HS-5 (cell line): Measurements from ENCODE around the gene MEF2A.
"Not testable (repeated sequence)": the region's sequence is repeated elsewhere in the genome, so short reads cannot be mapped to it uniquely, and the experiment has no call there.

Source experiments
- DNase-seq: peaks from one replicate; pipeline ENCODE4 v3.0.0-alpha.2; 2012; ENCODE audit warnings: low read depth

Gene MEF2A

GRCh38 chr15:99565299-99566156 lies at the start of gene MEF2A:
TSS of gene MEF2A (plus strand) at chr15:99565984. CDS start at chr15:99633120, 67,136 bp downstream.
- peak; percentile 75 for DNase-seq

DNA sequence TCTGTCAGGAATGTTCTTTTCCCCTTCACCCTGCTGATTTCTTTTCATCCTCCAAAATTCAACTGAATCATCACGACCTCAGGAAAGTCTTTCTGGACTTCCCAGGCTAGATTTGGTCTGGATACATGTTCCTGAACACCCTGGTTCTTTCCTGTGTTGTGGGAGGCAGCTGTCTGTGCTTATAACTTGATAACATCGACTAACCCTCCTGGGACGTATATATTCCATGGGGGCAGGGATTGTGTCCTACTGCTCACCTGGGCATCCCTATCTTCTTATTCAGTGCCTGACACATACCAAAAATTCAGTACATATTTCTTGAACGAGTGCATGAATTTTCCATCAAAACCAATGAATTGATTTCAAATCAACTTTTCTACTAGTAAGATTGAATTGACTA lies 47.6 kb upstream of the MEF2A start:
- no peak for DNase-seq

DNA sequence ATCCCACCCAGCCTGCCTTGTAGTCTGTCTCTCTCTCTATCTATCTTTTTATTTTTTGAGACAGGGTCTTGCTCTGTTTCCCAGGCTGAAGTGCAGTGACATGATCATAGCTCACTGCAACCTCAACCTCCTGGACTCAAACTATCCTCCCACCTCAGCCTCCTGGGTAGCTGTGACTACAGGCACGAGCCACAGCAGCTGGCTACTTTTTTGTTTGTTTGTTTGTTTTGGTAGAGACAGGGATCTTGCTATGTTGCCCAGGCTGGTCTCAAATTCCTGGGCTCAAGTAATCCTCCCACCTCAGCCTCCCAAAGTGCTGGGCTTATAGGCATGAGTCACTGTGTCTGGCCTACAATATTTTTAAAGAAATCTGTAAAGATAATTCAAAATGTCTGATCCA lies 46.4 kb upstream of the MEF2A start:
- DNase-seq, result not testable (repeated sequence)

DNA sequence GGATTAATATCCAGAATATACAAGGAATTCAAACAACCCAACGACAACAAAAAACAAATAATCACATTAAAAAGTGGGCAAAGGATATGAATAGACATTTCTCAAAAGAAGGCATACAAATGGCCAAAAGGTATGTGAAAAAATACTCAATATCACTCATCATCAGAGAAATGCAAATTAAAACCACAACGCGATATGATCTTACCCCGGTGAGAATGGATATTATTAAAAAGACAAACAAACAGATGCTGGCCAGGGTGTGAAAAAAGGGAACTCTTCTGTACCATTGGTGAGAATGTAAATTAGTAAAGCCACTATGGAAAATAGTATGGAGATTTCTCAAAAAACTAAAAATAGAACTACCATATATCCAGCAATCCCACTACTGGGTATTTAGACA lies 43.5 kb upstream of the MEF2A start:
- no peak for DNase-seq

DNA sequence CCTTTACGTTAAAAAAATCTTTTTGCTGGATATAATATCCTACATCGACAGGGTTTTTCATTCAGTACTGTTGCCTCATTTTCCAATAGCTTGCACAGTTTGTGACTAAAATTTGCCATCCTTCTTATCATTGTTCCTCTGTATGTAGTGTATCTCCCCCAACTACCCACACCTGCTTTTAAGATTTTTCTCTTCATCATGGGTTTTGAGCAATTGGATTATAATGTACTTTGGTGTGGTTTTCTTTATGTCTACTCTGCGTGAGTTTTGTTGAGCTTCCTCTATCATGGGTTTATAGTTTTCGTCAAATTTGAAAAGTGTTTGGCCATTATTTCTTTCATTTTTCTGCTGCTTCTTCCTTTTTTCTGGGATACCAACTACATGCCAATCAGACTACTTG lies 39.6 kb upstream of the MEF2A start:
- no peak for DNase-seq

DNA sequence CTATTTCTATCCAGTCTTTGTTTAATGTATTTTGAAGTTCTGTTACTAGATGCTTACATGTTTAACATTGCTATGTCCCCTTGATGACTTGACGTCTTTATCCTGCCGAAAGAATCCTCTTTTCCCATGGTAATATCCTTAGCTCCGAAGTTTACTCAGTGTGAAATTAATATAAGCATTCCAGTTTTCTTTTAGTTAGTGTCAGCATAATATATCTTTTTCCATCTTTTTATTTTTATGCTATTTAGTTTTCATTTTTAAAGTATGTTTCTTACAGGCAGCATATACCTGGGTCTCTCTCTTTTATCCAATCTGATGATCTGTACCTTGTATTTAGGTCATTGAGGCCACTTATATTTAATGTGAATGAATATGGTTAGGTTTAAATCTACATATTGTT lies 39.1 kb upstream of the MEF2A start:
- DNase-seq, result no peak

DNA sequence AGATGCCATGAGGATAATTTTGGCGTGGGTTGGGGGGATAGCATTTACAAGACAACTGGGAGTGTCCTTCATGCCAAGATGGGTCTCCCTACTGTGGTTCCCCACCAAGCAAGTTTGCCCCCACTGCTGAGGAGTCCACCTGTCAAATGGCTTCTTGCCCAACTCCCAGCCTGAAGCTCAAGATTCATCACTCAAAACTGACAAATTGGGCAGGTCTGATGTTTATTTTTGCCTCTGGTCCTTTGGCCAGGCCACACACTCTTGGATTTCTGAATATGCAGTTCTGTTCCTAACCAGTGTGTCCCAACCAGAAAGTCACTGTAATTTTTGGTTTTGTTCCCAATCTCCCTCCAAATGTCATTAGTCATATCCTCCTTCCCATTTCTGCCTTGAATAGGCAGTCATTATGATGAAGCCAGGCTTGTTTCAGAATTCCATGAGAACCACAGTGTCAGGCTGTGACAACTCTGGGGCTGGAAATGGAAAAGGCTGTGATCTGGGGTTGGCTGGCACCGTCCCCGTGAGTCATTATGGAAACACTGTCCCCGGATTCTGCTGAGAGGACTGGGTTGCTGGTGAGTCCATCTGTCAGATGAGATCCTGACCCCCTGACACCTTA lies 29.3 kb upstream of the MEF2A start:
- peak; percentile 71 for DNase-seq

DNA sequence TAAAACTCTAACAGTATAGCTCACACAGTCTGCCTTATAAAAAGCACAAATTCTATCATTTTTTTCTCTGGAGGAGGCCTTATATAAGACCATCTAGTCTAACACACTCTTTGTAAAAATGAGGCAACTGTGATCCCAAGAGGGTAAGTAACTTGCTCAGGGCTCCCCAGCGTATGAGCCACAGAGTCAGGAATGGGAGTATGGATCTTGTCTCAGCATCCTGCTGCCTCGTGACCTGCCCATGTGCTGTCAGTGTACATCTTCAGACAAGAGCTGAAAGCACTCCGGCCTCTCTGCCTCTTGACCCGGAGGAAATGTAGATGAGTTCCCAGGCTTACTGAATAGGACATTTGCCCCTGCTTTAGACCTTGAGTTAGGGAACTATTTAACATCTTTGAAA lies 28.4 kb upstream of the MEF2A start:
- DNase-seq, result no peak

GRCh38 chr15:99538261-99538660 lies 27.5 kb upstream of the MEF2A start:
- no peak for DNase-seq

DNA sequence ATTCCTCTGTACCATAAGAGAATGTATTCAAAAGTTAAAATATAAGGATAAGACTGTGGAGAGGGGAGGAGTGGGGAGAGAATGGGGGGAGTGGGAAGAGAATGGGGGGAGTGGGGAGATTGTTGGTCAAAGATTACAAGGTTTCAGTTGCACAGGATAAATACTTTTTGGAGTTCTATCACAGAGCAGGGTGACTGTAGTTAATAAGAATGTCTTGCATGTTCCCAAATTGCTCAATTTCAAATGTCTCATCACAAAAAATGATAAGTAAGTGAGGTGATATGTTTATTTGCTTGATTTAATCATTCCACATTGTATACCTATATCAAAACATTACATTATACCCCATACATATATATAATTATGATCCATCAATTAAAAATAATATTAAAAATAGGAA lies 23.0 kb upstream of the MEF2A start:
- DNase-seq, result no peak

- DNase-seq, result no peak
Observed at GRCh38 chr15:99545605-99546004, 20.2 kb upstream of the MEF2A start.

GRCh38 chr15:99546441-99547100 lies 19.2 kb upstream of the MEF2A start:
- no peak for DNase-seq

GRCh38 chr15:99547517-99547916 lies 18.3 kb upstream of the MEF2A start:
- DNase-seq, result no peak

GRCh38 chr15:99550077-99550476 lies 15.7 kb upstream of the MEF2A start:
- no peak for DNase-seq

DNA sequence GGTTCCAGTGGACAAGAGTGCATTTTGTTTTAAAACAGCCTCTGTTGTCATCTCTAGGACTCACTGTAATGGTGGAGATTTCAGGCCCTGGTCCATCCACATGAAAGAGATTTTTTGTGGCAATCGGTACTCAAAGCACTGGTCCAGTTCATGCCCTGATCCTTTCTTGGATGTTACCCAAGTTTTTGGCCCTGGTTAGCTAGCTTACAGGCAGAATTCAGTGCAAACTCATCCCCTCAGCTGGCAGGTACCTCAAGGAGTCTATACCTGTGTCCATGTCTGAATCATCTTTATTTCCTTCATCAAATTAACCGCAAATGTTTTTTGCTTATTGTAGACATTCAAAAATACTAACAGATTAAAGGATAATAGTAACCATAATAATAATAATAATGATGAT lies 13.7 kb upstream of the MEF2A start:
- no peak for DNase-seq

- no peak for DNase-seq
Observed at GRCh38 chr15:99554880-99555488, 10.8 kb upstream of the MEF2A start.

DNA sequence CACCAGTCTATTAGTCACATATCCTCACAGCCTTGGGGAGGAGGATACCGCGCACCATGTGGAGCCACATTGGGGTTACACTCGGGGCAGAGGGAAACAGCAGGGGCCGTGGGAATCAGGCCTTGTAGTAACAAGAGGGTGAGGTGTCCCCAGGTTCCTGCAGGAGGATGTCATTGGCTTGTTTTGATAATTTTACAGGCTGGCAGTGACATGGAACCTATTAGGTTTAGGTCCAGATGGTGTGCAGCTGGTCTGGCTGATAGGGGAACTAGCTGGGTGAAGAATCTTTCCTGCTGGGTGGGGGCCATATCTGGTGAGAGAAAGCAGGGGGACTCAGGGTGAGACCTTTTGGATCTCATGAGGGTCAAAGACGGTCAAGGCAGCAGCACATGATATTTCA lies 9.8 kb upstream of the MEF2A start:
- no peak for DNase-seq

GRCh38 chr15:99556578-99556977 lies 9.2 kb upstream of the MEF2A start:
- DNase-seq, result no peak

DNA sequence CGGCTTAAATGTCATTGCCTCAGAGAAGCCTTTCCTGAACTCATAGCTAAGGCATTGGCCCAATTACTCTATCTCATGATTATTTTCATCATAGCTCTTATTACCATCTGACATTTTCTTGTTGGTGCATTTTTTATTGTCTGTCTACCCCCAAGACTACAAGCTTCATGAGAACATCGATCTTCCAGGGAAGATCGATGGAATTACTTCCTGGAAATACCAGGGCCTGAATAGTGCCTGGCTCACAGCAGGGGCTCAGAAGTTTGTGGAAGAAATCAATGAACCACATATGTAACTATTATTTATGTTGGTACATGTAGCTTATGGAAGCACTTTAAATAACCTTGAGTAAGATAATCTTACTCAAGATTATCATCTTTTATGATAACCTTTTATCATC lies 7.7 kb upstream of the MEF2A start:
- DNase-seq, result no peak

DNA sequence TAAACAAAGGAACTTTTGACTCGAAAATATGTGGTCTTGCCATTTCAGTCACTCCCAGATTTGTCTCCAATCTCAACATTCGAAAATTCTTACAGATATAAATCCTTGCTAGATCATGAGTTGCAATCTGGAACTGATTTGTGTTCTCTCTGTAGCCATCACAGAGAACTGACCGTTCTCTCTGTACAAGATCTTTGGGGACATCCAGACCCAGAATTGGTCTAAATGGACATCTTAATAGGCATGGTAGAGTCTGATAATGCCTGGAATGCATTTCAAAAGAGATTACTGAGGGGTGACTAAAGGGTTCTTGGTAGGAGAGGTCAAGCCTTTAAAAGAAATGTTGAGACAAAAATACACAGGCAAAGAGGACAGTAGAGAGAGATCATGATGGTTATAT lies 7.2 kb upstream of the MEF2A start:
- no peak for DNase-seq

DNA sequence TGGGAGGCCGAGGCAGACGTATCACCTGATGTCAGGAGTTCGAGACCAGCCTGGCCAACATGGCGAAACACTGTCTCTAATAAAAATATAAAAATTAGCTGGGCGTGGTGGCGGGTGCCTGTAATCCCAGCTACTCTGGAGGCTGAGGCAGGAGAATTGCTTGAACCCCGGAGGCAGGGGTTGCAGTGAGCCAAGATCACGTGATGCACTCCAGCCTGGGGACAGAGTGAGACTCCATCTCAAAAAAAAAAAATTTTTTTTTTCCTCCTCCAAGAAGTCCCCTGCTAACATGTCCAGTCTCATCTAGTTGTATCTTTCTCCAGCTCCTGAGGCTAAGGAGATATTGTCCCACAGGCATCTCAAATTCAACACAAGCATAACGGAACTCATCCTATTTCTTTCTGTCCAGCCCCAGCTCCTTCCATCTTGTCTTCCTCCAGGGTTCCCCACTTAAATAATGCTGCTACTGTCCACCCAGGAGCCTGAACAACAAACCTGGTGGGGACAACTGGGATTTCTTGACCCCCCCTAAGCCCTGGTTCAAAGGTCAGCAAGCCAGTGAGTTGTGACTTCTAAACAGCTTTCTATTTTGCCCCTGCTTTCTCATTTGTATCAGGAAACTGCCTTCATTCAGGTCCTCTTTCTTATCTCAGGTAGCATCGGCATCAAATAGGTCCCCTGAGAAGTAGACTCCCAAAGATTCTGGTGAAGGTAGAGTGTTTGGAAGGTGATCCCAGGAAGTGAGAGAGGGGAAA lies 4.1 kb upstream of the MEF2A start:
- no peak for DNase-seq

- no peak for DNase-seq
Observed at GRCh38 chr15:99562238-99562637, 3.5 kb upstream of the MEF2A start.
